ENCODE results near the gene STAC3. TPM values are rescaled to one million over a fixed set of nuclear protein-coding genes. Genes with fewer than 3 reads are reported as not detected.

Gene STAC3
- polyA plus RNA-seq, 2 of the 4 experiments (the other 2 are of a cell fraction), result 0.40 to 0.43 TPM

GRCh38 chr12:57234571-57235016 lies 16.4 kb downstream of the STAC3 start:
- peaks cover 9% of the 10 kb centered on the region; the same call in 2 of the 3 replicates for H3K4me1 ChIP-seq
- ChIA-PET CTCF (interaction anchor here (3.8 to 26.5 kb wide), 2 partner anchors 9 to 19 kb away, joined by 20 to 615 read pairs; partner anchors contain the start of gene NXPH4), POLR2A (no interaction called here)
- WGBS (ENCODE audit: missing lambda C conversion rate), result 93% methylated on average over 10 of the region's 10 CpGs
- H3K4me2 ChIP-seq, result no peak overlapping the region
- H3K27ac ChIP-seq, result no peak overlapping the region
- ATAC-seq (no peak), FAIRE-seq (no peak), DNase-seq (ENCODE audit: low read depth in 1 of 2, low spot score in 1 of 2) (no peak)
- TF ChIP-seq NFE2L2 (conservative IDR thresholded peaks at IDR 0.05; ENCODE audit: low read length) (no peak), CHD2 (IDR thresholded peaks at IDR 0.05; ENCODE audit: low read length, partially characterized antibody) (no peak), ELK1 (IDR thresholded peaks at IDR 0.05; ENCODE audit: low read depth, low read length) (no peak), ZFP36 (IDR thresholded peaks at IDR 0.05; ENCODE audit: borderline replicate concordance, partially characterized antibody) (no peak), HOXA7 (CRISPR knock-in tag; IDR thresholded peaks at IDR 0.05) (no peak), FOXS1 (CRISPR knock-in tag; IDR thresholded peaks at IDR 0.05) (no peak), E2F6 (IDR thresholded peaks at IDR 0.05; ENCODE audit: borderline replicate concordance, low read depth) (no peak), CEBPB (IDR thresholded peaks at IDR 0.05) (no peak), HOXB13 (CRISPR knock-in tag; IDR thresholded peaks at IDR 0.05; ENCODE audit: low read depth) (no peak), RFX5 (IDR thresholded peaks at IDR 0.05) (no peak), SREBF2 (IDR thresholded peaks at IDR 0.05) (no peak), POLR2AphosphoS2 (conservative IDR thresholded peaks at IDR 0.05; ENCODE audit: low read length) (no peak), ZC3H11A (IDR thresholded peaks at IDR 0.05) (no peak), CHD4 (IDR thresholded peaks at IDR 0.05; ENCODE audit: borderline replicate concordance) (no peak), ATOH8 (CRISPR knock-in tag; IDR thresholded peaks at IDR 0.05; ENCODE audit: low read depth) (no peak), KDM1A (IDR thresholded peaks at IDR 0.05; ENCODE audit: low read depth) (no peak), RNF2 (IDR thresholded peaks at IDR 0.05; ENCODE audit: borderline replicate concordance, low read depth) (no peak)
- H3K4me3 ChIP-seq, result no peak overlapping the region
- H3K9me3 ChIP-seq, result no peaks in the 10 kb centered on the region

GRCh38 chr12:57234233-57234570 lies 16.8 kb downstream of the STAC3 start:
- FAIRE-seq (no peak), ATAC-seq (no peak), DNase-seq (ENCODE audit: low read depth in 1 of 2, low spot score in 1 of 2) (no peak)
- no peak overlapping the region for H3K27ac ChIP-seq
- ChIA-PET CTCF (interaction anchor here (1.3 to 26.5 kb wide), 5 partner anchors 9 to 218 kb away, joined by 4 to 615 read pairs (median 4); partner anchors contain the start of genes NXPH4 and STAT6), POLR2A (no interaction called here)
- 94% methylated on average over 3 of the region's 3 CpGs for WGBS (ENCODE audit: missing lambda C conversion rate)
- TF ChIP-seq POLR2A (IDR thresholded peaks at IDR 0.05; ENCODE audit: low read length) (no peak), ZNF302 (CRISPR knock-in tag; IDR thresholded peaks at IDR 0.05) (no peak), EHF (CRISPR knock-in tag; IDR thresholded peaks at IDR 0.05) (no peak), MYC (IDR thresholded peaks at IDR 0.05; ENCODE audit: borderline replicate concordance, low read length) (no peak), RFX5 (IDR thresholded peaks at IDR 0.05) (no peak), NR3C1 (IDR thresholded peaks at IDR 0.05) (no peak), RCOR1 (IDR thresholded peaks at IDR 0.05; ENCODE audit: low read depth, low read length) (no peak), MAFK (IDR thresholded peaks at IDR 0.05; ENCODE audit: partially characterized antibody) (no peak), JUN (IDR thresholded peaks at IDR 0.05) (no peak)
- no peak overlapping the region for H3K4me3 ChIP-seq
- H3K9me3 ChIP-seq, result no peaks in the 10 kb centered on the region
- H3K4me2 ChIP-seq, result no peak overlapping the region
- peaks cover 10% of the 10 kb centered on the region; the same call in 2 of the 3 replicates for H3K4me1 ChIP-seq
